Stomach (tissue), 9 donors: ENCODE measurements around the gene GAN. TPM values are rescaled to one million over a fixed set of nuclear protein-coding genes. Genes with fewer than 3 reads are reported as not detected.

Experiments
- DNase-seq, 2 donors: peaks; one replicate each; pipeline versions ENCODE4 v3.0.0 to v3.0.0-alpha.2; 2013 to 2019
- H3K27ac ChIP-seq, 5 donors: fragments of 200-600 bp in 4 of 5; sonication (generic) in 4 of 5; one replicate each; pipeline ENCODE4 v1.5.1; 2013 to 2019; ENCODE audit warnings: mild to moderate bottlenecking in 1 of 5, moderate library complexity in 1 of 5
- H3K27me3 ChIP-seq, 3 donors: fragments of 200-600 bp; sonication (generic); one replicate each; pipeline ENCODE4 v1.5.1; 2017 to 2019; ENCODE audit warnings: mixed run types in 1 of 3
- H3K36me3 ChIP-seq, 4 donors: fragments of 200-600 bp; sonication (generic); 1 replicate in 3 of 4; 2 replicates in 1 of 4; pipeline ENCODE4 v1.5.1; 2016 to 2019
- H3K4me1 ChIP-seq, 4 donors: fragments of 200-600 bp; sonication (generic); one replicate each; pipeline ENCODE4 v1.5.1; 2016 to 2019
- H3K4me3 ChIP-seq, 4 donors: fragments of 200-600 bp; sonication (generic) in 3 of 4; one replicate each; pipeline ENCODE4 v1.5.1; 2016 to 2019; ENCODE audit warnings: mild to moderate bottlenecking in 1 of 4
- H3K9me3 ChIP-seq, 4 donors: fragments of 200-600 bp; sonication (generic); one replicate each; pipeline ENCODE4 v1.5.1; 2016 to 2019
- EP300 ChIP-seq: sonication (generic); formaldehyde crosslinking; IDR thresholded peaks from one replicate; pipeline ENCODE4 v1.6.1; 2017; ENCODE audit warnings: antibody characterized with exemption
- POLR2A ChIP-seq, 4 donors: fragments of 450-650 bp; IDR thresholded peaks; one replicate each; pipeline ENCODE4 v1.6.1; 2016; ENCODE audit warnings: antibody characterized with exemption in 4 of 4, control low read depth in 2 of 4, mild to moderate bottlenecking in 1 of 4, moderate library complexity in 1 of 4
- POLR2AphosphoS5 ChIP-seq, 3 donors: sonication (generic); formaldehyde crosslinking; IDR thresholded peaks; one replicate each; pipeline ENCODE4 v1.6.1; 2016; ENCODE audit warnings: antibody characterized with exemption in 3 of 3
- WGBS, 5 donors: extraction: QIAGEN DNeasy Blood & Tissue Kit in 3 of 5; methylation state at CpG; one replicate each; pipeline versions ENCODE4 v1.1.5 to v1.1.7; 2013 to 2018; 5-methylcytosine and 5-hydroxymethylcytosine counted together
- intact Hi-C: fragments of 100-400 bp; cut with DNase I; formaldehyde crosslinking; loops from one replicate; pipeline ENCODE4 v1.15.1; 2023; ENCODE audit warnings: low total_unique reads
- polyA plus RNA-seq, 3 donors: library from polyadenylated mRNA; stranded (reverse); fragments of 200-250 nt; gene quantifications; one replicate each; pipeline ENCODE4 v1.2.3, GENCODE V29; 2013
- total RNA-seq, 5 donors: library from RNA; depleted of rRNA; stranded (reverse); fragments of >200 nt; gene quantifications; one replicate each; pipeline versions ENCODE4 v1.1.0 to v1.2.3, GENCODE V29; 2014 to 2016
- TF ChIP-seq, protein P1 (sequence below), 7 experiments: fragments of 450-650 bp in 4 of 7; fragments of 200-600 bp in 3 of 7; sonication (generic) in 3 of 7; IDR thresholded peaks; one replicate each; pipeline ENCODE4 v1.5.1; 2016 to 2019; ENCODE audit warnings: antibody characterized with exemption in 7 of 7, control low read depth in 2 of 7, mild to moderate bottlenecking in 1 of 7
- donor health status: healthy with polysubstance abuse.
- donor health status: Bipolar disorder and iron deficiency.
- donor health status: healthy.

The GAN gene
- total and polyA plus RNA-seq, 8 donors: 0.56 to 38.5 (median 7.6) TPM

DNA sequence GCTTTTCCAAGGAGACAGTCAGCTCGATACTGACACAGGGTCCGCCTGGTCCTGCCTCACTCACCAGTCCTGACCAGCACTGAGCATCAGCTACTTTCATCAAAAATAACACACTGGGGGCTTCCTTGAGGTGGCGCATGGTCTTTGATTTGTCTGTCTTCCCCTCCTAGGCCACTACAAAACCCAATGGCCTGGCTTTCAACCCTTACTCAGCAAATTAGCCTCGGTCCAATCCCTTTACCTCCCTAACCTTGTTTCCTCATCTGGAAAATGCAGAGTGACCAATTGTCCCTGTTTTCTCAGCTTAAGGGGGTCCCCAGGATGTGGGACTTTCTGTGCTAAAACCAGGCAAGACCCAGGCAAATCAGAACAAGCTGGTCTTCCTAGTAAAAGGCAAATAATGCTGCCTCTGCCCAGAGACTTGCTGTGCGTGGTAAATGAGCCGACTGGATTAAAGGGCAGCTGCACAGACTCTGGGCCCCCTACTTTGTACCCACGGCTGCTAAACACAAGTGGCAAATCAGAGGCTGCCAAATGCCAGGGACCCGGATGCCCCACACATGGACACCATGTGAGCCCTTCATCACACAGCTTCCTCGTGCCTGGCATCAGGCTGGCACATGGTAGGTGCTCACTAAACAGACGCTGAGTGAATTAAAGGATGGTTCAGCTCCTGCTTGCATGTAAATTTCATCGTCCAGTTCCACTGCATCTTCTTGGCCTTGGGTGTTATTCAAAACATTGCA is 98.7 kb downstream of the GAN start:
- Histone ChIP-seq H3K9me3 (no peaks in the 10 kb centered on the region), H3K4me1 (peaks cover 0 to 3% (median 0%) of the 10 kb centered on the region in 4 donors), H3K27me3 (no peaks in the 10 kb centered on the region), H3K36me3 (no peaks in the 10 kb centered on the region), H3K27ac (no peak overlapping the region), H3K4me3 (no peak overlapping the region)
- DNase-seq: no peak
- TF ChIP-seq POLR2AphosphoS5 (IDR thresholded peaks at IDR 0.05) (no peak), EP300 (no peak)
- TF ChIP-seq, protein P1, sequence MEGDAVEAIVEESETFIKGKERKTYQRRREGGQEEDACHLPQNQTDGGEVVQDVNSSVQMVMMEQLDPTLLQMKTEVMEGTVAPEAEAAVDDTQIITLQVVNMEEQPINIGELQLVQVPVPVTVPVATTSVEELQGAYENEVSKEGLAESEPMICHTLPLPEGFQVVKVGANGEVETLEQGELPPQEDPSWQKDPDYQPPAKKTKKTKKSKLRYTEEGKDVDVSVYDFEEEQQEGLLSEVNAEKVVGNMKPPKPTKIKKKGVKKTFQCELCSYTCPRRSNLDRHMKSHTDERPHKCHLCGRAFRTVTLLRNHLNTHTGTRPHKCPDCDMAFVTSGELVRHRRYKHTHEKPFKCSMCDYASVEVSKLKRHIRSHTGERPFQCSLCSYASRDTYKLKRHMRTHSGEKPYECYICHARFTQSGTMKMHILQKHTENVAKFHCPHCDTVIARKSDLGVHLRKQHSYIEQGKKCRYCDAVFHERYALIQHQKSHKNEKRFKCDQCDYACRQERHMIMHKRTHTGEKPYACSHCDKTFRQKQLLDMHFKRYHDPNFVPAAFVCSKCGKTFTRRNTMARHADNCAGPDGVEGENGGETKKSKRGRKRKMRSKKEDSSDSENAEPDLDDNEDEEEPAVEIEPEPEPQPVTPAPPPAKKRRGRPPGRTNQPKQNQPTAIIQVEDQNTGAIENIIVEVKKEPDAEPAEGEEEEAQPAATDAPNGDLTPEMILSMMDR (IDR thresholded peaks at IDR 0.05): no peak
- WGBS, 5 donors: 88 to 93% (median 90%) methylated on average over 11 of the region's 11 CpGs
- intact Hi-C loops: no loop called here

DNA sequence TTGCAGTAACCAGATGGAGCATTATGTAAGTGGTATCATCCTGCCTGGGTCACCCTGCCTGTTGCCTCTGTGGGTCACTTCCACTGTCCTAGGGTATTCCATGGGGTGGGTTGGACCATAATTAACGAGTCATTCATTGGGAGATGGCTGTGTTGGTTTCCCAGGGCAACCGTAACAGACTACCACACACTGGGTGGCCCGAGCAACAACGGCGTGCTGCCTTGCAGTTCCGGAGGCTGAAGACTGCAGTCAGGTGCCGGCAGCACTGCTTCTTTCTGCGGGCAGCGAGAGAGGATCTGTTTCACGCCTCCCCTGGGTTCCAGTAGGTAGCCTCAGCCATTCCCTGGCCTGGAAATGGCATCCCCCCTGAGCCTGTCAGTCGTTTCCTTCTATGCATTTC is 101.0 kb downstream of the GAN start:
- Histone ChIP-seq H3K4me1 (peaks cover 0 to 2% (median 0%) of the 10 kb centered on the region in 4 donors), H3K36me3 (no peaks in the 10 kb centered on the region), H3K27me3 (no peaks in the 10 kb centered on the region), H3K27ac (no peak overlapping the region), H3K9me3 (no peaks in the 10 kb centered on the region), H3K4me3 (no peak overlapping the region)
- 79 to 85% (median 82%) methylated on average over 11 of the region's 11 CpGs for WGBS, 5 donors
- intact Hi-C loops: no loop called here
- DNase-seq: peak in 1 of 2 donors; percentile 50
- no peak for TF ChIP-seq EP300
- no peak for TF ChIP-seq POLR2A (IDR thresholded peaks at IDR 0.05)
- TF ChIP-seq, protein P1 (IDR thresholded peaks at IDR 0.05): no peak
- no peak for TF ChIP-seq POLR2AphosphoS5 (IDR thresholded peaks at IDR 0.05)

DNA sequence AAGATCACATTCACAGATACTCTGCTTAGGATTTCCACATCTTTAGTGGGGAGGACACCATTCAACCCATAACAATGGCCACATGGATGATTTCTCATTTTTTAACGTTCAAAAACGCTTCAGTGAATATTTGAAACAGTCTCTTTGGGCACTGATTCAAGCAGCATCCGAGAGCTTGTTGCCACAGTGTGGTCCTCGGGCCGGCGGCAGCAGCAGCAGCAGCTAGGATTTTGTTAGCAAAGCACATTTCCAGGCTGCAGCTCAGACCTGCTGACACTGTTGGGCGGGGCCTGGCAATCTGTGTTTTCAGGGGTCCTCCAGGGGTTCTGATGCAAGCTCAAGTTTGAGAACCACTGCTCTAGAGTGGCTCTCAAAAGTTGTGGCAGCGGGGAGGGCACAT is 102.0 kb downstream of the GAN start:
- Histone ChIP-seq H3K4me1 (no peaks in the 10 kb centered on the region), H3K27ac (no peak overlapping the region), H3K9me3 (no peaks in the 10 kb centered on the region), H3K4me3 (no peak overlapping the region), H3K36me3 (no peaks in the 10 kb centered on the region), H3K27me3 (no peaks in the 10 kb centered on the region)
- no peak for DNase-seq
- TF ChIP-seq POLR2A (IDR thresholded peaks at IDR 0.05): no peak
- TF ChIP-seq EP300: no peak
- no peak for TF ChIP-seq POLR2AphosphoS5 (IDR thresholded peaks at IDR 0.05)
- TF ChIP-seq, protein P1 (IDR thresholded peaks at IDR 0.05): no peak
- 85 to 90% (median 87%) methylated on average over 8 of the region's 8 CpGs for WGBS, 5 donors
- intact Hi-C loops: no loop called here

DNA sequence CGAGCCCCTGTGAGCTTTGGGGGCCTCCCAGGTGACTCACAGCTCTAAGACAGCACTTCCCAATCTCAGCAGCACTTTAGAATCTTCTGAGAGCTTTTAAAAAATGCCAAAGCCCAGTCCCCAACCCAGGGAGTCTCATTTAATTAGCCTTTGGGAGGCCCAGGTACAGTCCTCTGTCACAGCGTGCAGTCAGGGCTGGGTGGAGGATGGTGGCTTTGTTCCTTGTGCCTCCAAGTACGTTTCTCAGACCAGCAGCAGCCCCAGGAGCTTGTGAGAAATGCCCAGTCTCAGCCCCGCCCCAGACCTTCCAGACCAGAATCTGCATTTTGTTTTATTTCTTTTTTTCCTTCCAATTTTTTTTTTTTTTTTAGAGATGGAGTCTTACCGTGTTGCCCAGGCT is 102.4 kb downstream of the GAN start:
- DNase-seq: no peak
- 73 to 90% (median 85%) methylated on average over 4 to 5 of the region's 5 CpGs for WGBS, 5 donors
- Histone ChIP-seq H3K4me1 (no peaks in the 10 kb centered on the region), H3K9me3 (peaks cover 0 to 4% (median 0%) of the 10 kb centered on the region in 4 donors), H3K4me3 (no peak overlapping the region), H3K36me3 (no peaks in the 10 kb centered on the region), H3K27me3 (no peaks in the 10 kb centered on the region), H3K27ac (no peak overlapping the region)
- intact Hi-C loops: no loop called here
- TF ChIP-seq POLR2A (IDR thresholded peaks at IDR 0.05) (no peak), EP300 (no peak), POLR2AphosphoS5 (IDR thresholded peaks at IDR 0.05) (no peak)
- TF ChIP-seq, protein P1 (IDR thresholded peaks at IDR 0.05): no peak
